KMS-11 (cell line): ENCODE measurements around the gene SPECC1.
"Not testable (repeated sequence)": the region's sequence is repeated elsewhere in the genome, so short reads cannot be mapped to it uniquely, and the experiment has no call there.

Source experiments
- H2AFZ ChIP-seq: fragments of 200-600 bp; sonication (generic); 2 replicates; pipeline ENCODE4 v1.6.1; 2016; ENCODE audit warnings: antibody characterized with exemption, mixed run types, low read depth
- H3K27ac ChIP-seq: fragments of 200-600 bp; sonication (generic); 2 replicates; pipeline ENCODE4 v1.6.1; 2016; ENCODE audit warnings: mild to moderate bottlenecking, mixed run types
- H3K27me3 ChIP-seq: fragments of 200-600 bp; sonication (generic); 2 replicates; pipeline ENCODE4 v1.6.1; 2017; ENCODE audit warnings: mild to moderate bottlenecking, low read depth, mixed run types, moderate library complexity; ENCODE audit not compliant: insufficient read depth
- H3K36me3 ChIP-seq: fragments of 200-600 bp; sonication (generic); 2 replicates; pipeline ENCODE4 v1.6.1; 2017; ENCODE audit warnings: mild to moderate bottlenecking, mixed run types; ENCODE audit not compliant: insufficient read depth
- H3K4me1 ChIP-seq: fragments of 200-600 bp; sonication (generic); 2 replicates; pipeline ENCODE4 v1.6.1; 2016; ENCODE audit warnings: mild to moderate bottlenecking, low read depth, mixed run types; ENCODE audit not compliant: poor library complexity, severe bottlenecking
- H3K4me2 ChIP-seq: fragments of 200-600 bp; sonication (generic); 2 replicates; pipeline ENCODE4 v1.7.0; 2016; ENCODE audit warnings: mild to moderate bottlenecking, mixed run types
- H3K4me3 ChIP-seq: fragments of 200-600 bp; sonication (generic); IDR thresholded peaks from 2 replicates; pipeline ENCODE4 v1.6.1; 2017; ENCODE audit warnings: low read depth, low read length, mixed read lengths; ENCODE audit not compliant: insufficient read depth
- H3K79me2 ChIP-seq: fragments of 200-600 bp; sonication (generic); 2 replicates; pipeline ENCODE4 v1.6.1; 2016; ENCODE audit warnings: low read depth, mixed run types; ENCODE audit not compliant: insufficient read depth
- H3K9ac ChIP-seq: fragments of 200-600 bp; sonication (generic); 2 replicates; pipeline ENCODE4 v1.6.1; 2016; ENCODE audit warnings: mild to moderate bottlenecking, mixed run types
- H4K20me1 ChIP-seq: fragments of 200-600 bp; sonication (generic); 2 replicates; pipeline ENCODE4 v1.6.1; 2016; ENCODE audit warnings: mild to moderate bottlenecking, mixed run types; ENCODE audit not compliant: insufficient read depth
- CTCF ChIP-seq: fragments of 200-600 bp; sonication (generic); conservative IDR thresholded peaks from 2 replicates; pipeline ENCODE4 v1.6.1; 2017; ENCODE audit warnings: low read depth, mild to moderate bottlenecking, antibody characterized with exemption, low read length, moderate library complexity, mixed read lengths

Gene SPECC1

GRCh38 chr17:20098314-20098713, 89.2 kb downstream of the SPECC1 start:
- TF ChIP-seq CTCF: no peak
- Histone ChIP-seq H2AFZ (no peak overlapping the region), H3K27me3 (no peaks in the 10 kb centered on the region), H3K27ac (no peak overlapping the region), H3K79me2 (no peaks in the 10 kb centered on the region), H3K36me3 (no peaks in the 10 kb centered on the region), H3K9ac (no peak overlapping the region), H3K4me1 (no peaks in the 10 kb centered on the region), H3K4me2 (no peak overlapping the region), H3K4me3 (no peak overlapping the region), H4K20me1 (no peaks in the 10 kb centered on the region)

- not testable (repeated sequence) for H3K27me3 ChIP-seq, H3K9ac ChIP-seq, H3K4me2 ChIP-seq, H3K4me1 ChIP-seq, H3K36me3 ChIP-seq, H3K79me2 ChIP-seq, H2AFZ ChIP-seq, H3K4me3 ChIP-seq, H4K20me1 ChIP-seq, H3K27ac ChIP-seq
Observed at GRCh38 chr17:20100806-20101205, 91.6 kb downstream of the SPECC1 start.

- H3K79me2 ChIP-seq: no peaks in the 10 kb centered on the region
- no peaks in the 10 kb centered on the region for H4K20me1 ChIP-seq
- TF ChIP-seq CTCF: no peak
- H3K36me3 ChIP-seq: no peaks in the 10 kb centered on the region
- H3K4me1 ChIP-seq: no peaks in the 10 kb centered on the region
- no peak overlapping the region for H2AFZ ChIP-seq
- H3K27me3 ChIP-seq: no peaks in the 10 kb centered on the region
- H3K9ac ChIP-seq: no peak overlapping the region
- H3K4me3 ChIP-seq: no peak overlapping the region
- no peak overlapping the region for H3K4me2 ChIP-seq
- H3K27ac ChIP-seq: no peak overlapping the region
Observed at GRCh38 chr17:20103454-20104446, 94.6 kb downstream of the SPECC1 start.

- Histone ChIP-seq H3K4me1 (no peaks in the 10 kb centered on the region), H3K4me3 (no peak overlapping the region), H3K4me2 (no peak overlapping the region), H3K27ac (no peak overlapping the region), H2AFZ (no peak overlapping the region), H3K27me3 (no peaks in the 10 kb centered on the region), H3K9ac (no peak overlapping the region), H3K79me2 (no peaks in the 10 kb centered on the region), H3K36me3 (no peaks in the 10 kb centered on the region), H4K20me1 (no peaks in the 10 kb centered on the region)
- no peak for TF ChIP-seq CTCF
Observed at GRCh38 chr17:20105539-20106280, 96.6 kb downstream of the SPECC1 start.

- not testable (repeated sequence) for H3K4me3 ChIP-seq, H3K4me2 ChIP-seq, H3K79me2 ChIP-seq, H3K9ac ChIP-seq, H3K27me3 ChIP-seq, H2AFZ ChIP-seq, H3K27ac ChIP-seq, H3K36me3 ChIP-seq, H4K20me1 ChIP-seq, H3K4me1 ChIP-seq
Observed at GRCh38 chr17:20106446-20106845, 97.3 kb downstream of the SPECC1 start.
